ENCODE results near the gene ZNF276. TPM values are rescaled to one million over a fixed set of nuclear protein-coding genes. Genes with fewer than 3 reads are reported as not detected.

ZNF276 gene
- total RNA-seq, 1 experiment from 2014 or later = 18.6 TPM

- Histone ChIP-seq H2BK20ac (ENCODE audit: low read depth, low read length, poor library complexity, severe bottlenecking) (no peak overlapping the region), H3K27me3 (ENCODE audit: insufficient read depth, low read length) (no peaks in the 10 kb centered on the region), H3K4me2 (ENCODE audit: insufficient read depth, insufficient read length, low read length) (no peak overlapping the region), H2BK15ac (ENCODE audit: low read depth, low read length) (no peak overlapping the region), H3K56ac (ENCODE audit: insufficient read length, low read depth, low read length) (no peak overlapping the region), H2BK12ac (ENCODE audit: insufficient read length, low read depth, low read length) (no peak overlapping the region), H3K79me1 (ENCODE audit: insufficient read depth, low read depth, low read length, poor library complexity, severe bottlenecking) (no peaks in the 10 kb centered on the region), H3K14ac (ENCODE audit: insufficient read depth, low read length) (no peak overlapping the region), H3K4me1 (ENCODE audit: insufficient read depth, low read length) (no peaks in the 10 kb centered on the region), H4K8ac (replicated peaks; ENCODE audit: insufficient read length, low read depth, low read length) (no peak overlapping the region), H3K79me2 (ENCODE audit: insufficient read depth, low read length) (no peaks in the 10 kb centered on the region), H4K20me1 (ENCODE audit: control insufficient read depth, insufficient read depth, insufficient read length) (no peaks in the 10 kb centered on the region), H4K5ac (ENCODE audit: insufficient read length, low read depth, low read length) (no peak overlapping the region), H3K23me2 (ENCODE audit: insufficient read length, low read depth, low read length, poor library complexity, severe bottlenecking) (no peaks in the 10 kb centered on the region), H2AK5ac (ENCODE audit: insufficient read length, low read length) (no peak overlapping the region), H2AFZ (ENCODE audit: low read length) (no peak overlapping the region), H3T11ph (ENCODE audit: low read length) (no peak overlapping the region), H3K27ac (ENCODE audit: insufficient read length, low read depth, low read length) (no peak overlapping the region), H3K23ac (ENCODE audit: insufficient read length, low read depth, low read length) (no peak overlapping the region), H3K18ac (ENCODE audit: insufficient read length, low read depth, low read length) (no peak overlapping the region), H2BK5ac (ENCODE audit: insufficient read length, low read length) (no peak overlapping the region), H2BK120ac (ENCODE audit: low read depth, low read length, poor library complexity, severe bottlenecking) (no peak overlapping the region), H3K9ac (ENCODE audit: extremely low read depth, insufficient read length, low read length) (no peak overlapping the region), H3K4ac (ENCODE audit: low read depth, low read length) (no peak overlapping the region), H3K9me3 (ENCODE audit: control insufficient read depth, low read depth, low read length) (no peaks in the 10 kb centered on the region), H4K91ac (ENCODE audit: insufficient read length, low read depth, low read length) (no peak overlapping the region)
- peaks cover 30 to 71% (median 68%) of the 10 kb centered on the region in 3 experiments; a peak in 6 of 7 replicates for H3K36me3 Mint-ChIP-seq (ENCODE audit: insufficient read depth in 1 of 3, low read depth in 3 of 3)
- peak overlapping the region in 1 of 3 experiments; percentile 74; a peak in 2 of 7 replicates for H3K27ac Mint-ChIP-seq
- no peaks in the 10 kb centered on the region; the same call in 1 of the 2 replicates for H3K27me3 Mint-ChIP-seq (ENCODE audit: low read depth)
- no peaks in the 10 kb centered on the region; a peak in 1 of 5 replicates for H3K9me3 Mint-ChIP-seq
- TF ChIP-seq CTCF (conservative IDR thresholded peaks at IDR 0.05) = no peak
- DNase-seq = no peak
- no CpG with 5 or more reads among the region's 22 CpGs for WGBS (ENCODE audit: extremely low coverage, insufficient read length, low lambda C conversion rate)
- peaks cover 9 to 24% of the 10 kb centered on the region in 2 experiments for H3K4me1 Mint-ChIP-seq
- H3K4me3 Mint-ChIP-seq = no peak overlapping the region
Measured at GRCh38 chr16:89730610-89731234, 9.4 kb downstream of the ZNF276 start.

Data from H9 (cell line).